Measurements from ENCODE around the gene CRX. TPM values are rescaled to one million over a fixed set of nuclear protein-coding genes. Genes with fewer than 3 reads are reported as not detected.

Gene CRX
- total RNA-seq, 1 experiment from 2014 or later = not detected

DNA sequence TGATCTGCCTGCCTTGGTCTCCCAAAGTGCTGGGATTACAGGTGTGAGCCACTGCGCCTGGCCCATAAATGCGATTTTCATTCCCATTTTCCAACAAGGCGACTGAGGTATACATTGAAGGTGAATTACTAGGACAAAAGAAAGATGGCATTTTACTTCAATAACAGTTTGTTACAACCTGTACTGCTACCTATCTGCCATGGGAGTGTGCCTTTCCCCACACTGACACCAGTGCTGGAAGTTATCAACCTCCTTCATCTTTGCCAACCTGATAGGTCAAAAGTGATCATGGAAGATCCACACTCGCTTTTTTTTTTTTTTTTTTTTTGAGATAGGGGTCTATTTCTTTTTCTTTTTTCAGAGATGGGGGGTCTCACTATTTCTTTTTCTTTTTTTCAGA is 11.0 kb downstream of the CRX start:
- POLR2A ChIA-PET = no interaction called here
- intact Hi-C loops (cut with micrococcal nuclease) = no loop called here

GRCh38 chr19:47836038-47836437 is 14.3 kb downstream of the CRX start:
- CTCF ChIA-PET = interaction anchor here (1.8 kb wide), 1 partner anchor 28 kb away, joined by 8 read pairs; no protein-coding TSS in a partner anchor
- BruUV-seq (replicated peaks) = no TSS peak

More for the DNA sequence above, 11.0 kb downstream of the CRX start:
- no peak overlapping the region for H3K4me3 Mint-ChIP-seq (ENCODE audit: unreplicated experiment)
- no TSS peak for BruUV-seq (replicated peaks)
- CTCF ChIA-PET = no interaction called here
- no peaks in the 10 kb centered on the region for H3K36me3 Mint-ChIP-seq (ENCODE audit: insufficient read depth, unreplicated experiment)
- no peaks in the 10 kb centered on the region for H3K4me1 Mint-ChIP-seq (ENCODE audit: insufficient read depth, unreplicated experiment)
- no peak overlapping the region for H3K27ac Mint-ChIP-seq (ENCODE audit: low read depth, unreplicated experiment)
- H3K9me3 Mint-ChIP-seq (ENCODE audit: unreplicated experiment) = no peaks in the 10 kb centered on the region
- H3K27me3 Mint-ChIP-seq (ENCODE audit: insufficient read depth, unreplicated experiment) = no peaks in the 10 kb centered on the region
- DNase-seq (ENCODE audit: unreplicated experiment) = no peak
- TF ChIP-seq, protein P1, sequence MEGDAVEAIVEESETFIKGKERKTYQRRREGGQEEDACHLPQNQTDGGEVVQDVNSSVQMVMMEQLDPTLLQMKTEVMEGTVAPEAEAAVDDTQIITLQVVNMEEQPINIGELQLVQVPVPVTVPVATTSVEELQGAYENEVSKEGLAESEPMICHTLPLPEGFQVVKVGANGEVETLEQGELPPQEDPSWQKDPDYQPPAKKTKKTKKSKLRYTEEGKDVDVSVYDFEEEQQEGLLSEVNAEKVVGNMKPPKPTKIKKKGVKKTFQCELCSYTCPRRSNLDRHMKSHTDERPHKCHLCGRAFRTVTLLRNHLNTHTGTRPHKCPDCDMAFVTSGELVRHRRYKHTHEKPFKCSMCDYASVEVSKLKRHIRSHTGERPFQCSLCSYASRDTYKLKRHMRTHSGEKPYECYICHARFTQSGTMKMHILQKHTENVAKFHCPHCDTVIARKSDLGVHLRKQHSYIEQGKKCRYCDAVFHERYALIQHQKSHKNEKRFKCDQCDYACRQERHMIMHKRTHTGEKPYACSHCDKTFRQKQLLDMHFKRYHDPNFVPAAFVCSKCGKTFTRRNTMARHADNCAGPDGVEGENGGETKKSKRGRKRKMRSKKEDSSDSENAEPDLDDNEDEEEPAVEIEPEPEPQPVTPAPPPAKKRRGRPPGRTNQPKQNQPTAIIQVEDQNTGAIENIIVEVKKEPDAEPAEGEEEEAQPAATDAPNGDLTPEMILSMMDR (IDR thresholded peaks at IDR 0.05; ENCODE audit: unreplicated experiment) = no peak

DNA sequence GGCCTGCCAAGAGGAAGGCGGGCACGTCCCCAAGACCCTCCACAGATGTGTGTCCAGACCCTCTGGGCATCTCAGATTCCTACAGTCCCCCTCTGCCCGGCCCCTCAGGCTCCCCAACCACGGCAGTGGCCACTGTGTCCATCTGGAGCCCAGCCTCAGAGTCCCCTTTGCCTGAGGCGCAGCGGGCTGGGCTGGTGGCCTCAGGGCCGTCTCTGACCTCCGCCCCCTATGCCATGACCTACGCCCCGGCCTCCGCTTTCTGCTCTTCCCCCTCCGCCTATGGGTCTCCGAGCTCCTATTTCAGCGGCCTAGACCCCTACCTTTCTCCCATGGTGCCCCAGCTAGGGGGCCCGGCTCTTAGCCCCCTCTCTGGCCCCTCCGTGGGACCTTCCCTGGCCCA is 17.7 kb downstream of the CRX start:
- H3K4me3 Mint-ChIP-seq (ENCODE audit: unreplicated experiment) = no peak overlapping the region
- H3K27me3 Mint-ChIP-seq (ENCODE audit: insufficient read depth, unreplicated experiment) = peaks cover 23% of the 10 kb centered on the region
- TF ChIP-seq, protein P1 (IDR thresholded peaks at IDR 0.05; ENCODE audit: unreplicated experiment) = no peak
- no peaks in the 10 kb centered on the region for H3K36me3 Mint-ChIP-seq (ENCODE audit: insufficient read depth, unreplicated experiment)
- POLR2A ChIA-PET = no interaction called here
- BruUV-seq (replicated peaks) = no TSS peak
- no peaks in the 10 kb centered on the region for H3K9me3 Mint-ChIP-seq (ENCODE audit: unreplicated experiment)
- H3K27ac Mint-ChIP-seq (ENCODE audit: low read depth, unreplicated experiment) = no peak overlapping the region
- CTCF ChIA-PET = interaction anchor here (0.7 kb wide), 1 partner anchor 24 kb away, joined by 6 read pairs; no protein-coding TSS in a partner anchor
- intact Hi-C loops (cut with micrococcal nuclease) = no loop called here
- no peaks in the 10 kb centered on the region for H3K4me1 Mint-ChIP-seq (ENCODE audit: insufficient read depth, unreplicated experiment)
- no peak for DNase-seq (ENCODE audit: unreplicated experiment)

More at GRCh38 chr19:47836038-47836437, 14.3 kb downstream of the CRX start:
- Mint-ChIP-seq H3K4me3 (ENCODE audit: unreplicated experiment) (no peak overlapping the region), H3K27me3 (ENCODE audit: insufficient read depth, unreplicated experiment) (no peaks in the 10 kb centered on the region), H3K27ac (ENCODE audit: low read depth, unreplicated experiment) (no peak overlapping the region), H3K36me3 (ENCODE audit: insufficient read depth, unreplicated experiment) (no peaks in the 10 kb centered on the region), H3K4me1 (ENCODE audit: insufficient read depth, unreplicated experiment) (no peaks in the 10 kb centered on the region), H3K9me3 (ENCODE audit: unreplicated experiment) (no peaks in the 10 kb centered on the region)
- DNase-seq (ENCODE audit: unreplicated experiment) = no peak
- intact Hi-C loops (cut with micrococcal nuclease) = no loop called here
- POLR2A ChIA-PET = no interaction called here
- TF ChIP-seq, protein P1 (IDR thresholded peaks at IDR 0.05; ENCODE audit: unreplicated experiment) = no peak

DNA sequence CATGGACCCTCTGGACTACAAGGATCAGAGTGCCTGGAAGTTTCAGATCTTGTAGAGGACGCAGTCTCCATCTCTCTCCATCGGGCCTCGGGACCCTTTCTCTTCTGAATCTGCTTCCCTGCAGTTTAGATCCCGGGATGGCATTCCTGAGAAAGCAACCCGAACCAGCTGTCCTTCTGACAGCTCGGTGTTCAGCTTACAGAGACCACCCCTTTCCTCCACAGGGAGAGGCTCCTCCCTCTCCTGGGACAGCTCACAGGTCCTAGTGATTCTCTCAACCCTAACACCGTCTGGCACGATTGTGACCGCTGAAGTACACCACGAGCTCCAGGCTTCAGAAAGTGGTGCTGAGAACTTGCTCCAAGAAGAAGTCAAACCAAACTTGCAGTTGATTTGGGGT is 18.2 kb downstream of the CRX start:
- ChIA-PET CTCF (interaction anchor here (0.7 to 1.3 kb wide), 2 partner anchors 24 to 27 kb away, joined by 3 to 6 read pairs; no protein-coding TSS in a partner anchor), POLR2A (interaction anchor here (0.6 to 1.0 kb wide), 2 partner anchors 10 to 23 kb away, joined by 3 to 5 read pairs; no protein-coding TSS in a partner anchor)
- intact Hi-C loops (cut with micrococcal nuclease) = no loop called here
- DNase-seq (ENCODE audit: unreplicated experiment) = no peak
- H3K4me3 Mint-ChIP-seq (ENCODE audit: unreplicated experiment) = no peak overlapping the region
- TF ChIP-seq, protein P1 (IDR thresholded peaks at IDR 0.05; ENCODE audit: unreplicated experiment) = no peak
- no peaks in the 10 kb centered on the region for H3K36me3 Mint-ChIP-seq (ENCODE audit: insufficient read depth, unreplicated experiment)
- H3K4me1 Mint-ChIP-seq (ENCODE audit: insufficient read depth, unreplicated experiment) = no peaks in the 10 kb centered on the region
- no peak overlapping the region for H3K27ac Mint-ChIP-seq (ENCODE audit: low read depth, unreplicated experiment)
- no peaks in the 10 kb centered on the region for H3K9me3 Mint-ChIP-seq (ENCODE audit: unreplicated experiment)
- BruUV-seq (replicated peaks) = no TSS peak
- peaks cover 25% of the 10 kb centered on the region for H3K27me3 Mint-ChIP-seq (ENCODE audit: insufficient read depth, unreplicated experiment)

All from MCF 10A (cell line).